A549 (cell line): ENCODE results near the gene CBLN1. TPM values are rescaled to one million over a fixed set of nuclear protein-coding genes. Genes with fewer than 3 reads are reported as not detected.

Experiments used
- ATAC-seq, 2 experiments: fragments of 200-7000 bp in 1 of 2; fragments of >200 bp in 1 of 2; cut with Nextera tagmentation in 1 of 2; cut with Tn5 transposase in 1 of 2; 3 replicates each; pipeline versions ENCODE4 v1.8.0 to v1.9.1; 2018 to 2020; ENCODE audit warnings: mild to moderate bottlenecking in 1 of 2, moderate library complexity in 1 of 2
- CTCF ChIA-PET: fragments of 300-600 bp; sonication (Branson Sonifier 250); formaldehyde crosslinking; extraction: SDS; loops from one replicate; lab custom pipeline; 2021; ENCODE audit warnings: antibody characterized with exemption, inconsistent platforms; lab: Yijun Ruan, JAX
- POLR2A ChIA-PET: fragments of 350-600 bp; formaldehyde crosslinking; extraction: SDS; loops from one replicate; lab custom pipeline; 2021; ENCODE audit warnings: antibody characterized with exemption, inconsistent platforms; lab: Yijun Ruan, JAX
- DNase-seq, 2 experiments: peaks; one replicate each; pipeline versions ENCODE4 v3.0.0 to v3.0.0-alpha.2; 2011 to 2016; ENCODE audit warnings: low read depth in 1 of 2, low spot score in 1 of 2
- FAIRE-seq: peaks from 2 replicates; lab custom pipeline; 2011; peaks lifted over from hg19 to GRCh38; lab: Jason Lieb, UNC
- H3K27ac ChIP-seq, 2 experiments: fragments of >200 bp; sonication (Bioruptor Twin); formaldehyde crosslinking; 3 replicates each; pipeline ENCODE4 v1.5.1; 2016 to 2017
- H3K4me1 ChIP-seq: fragments of >200 bp; sonication (Bioruptor Twin); formaldehyde crosslinking; 3 replicates; pipeline ENCODE4 v1.6.1; 2016
- H3K4me2 ChIP-seq: fragments of >200 bp; sonication (Bioruptor Twin); formaldehyde crosslinking; 3 replicates; pipeline ENCODE4 v1.6.1; 2016
- H3K4me3 ChIP-seq: fragments of >200 bp; sonication (Bioruptor Twin); formaldehyde crosslinking; 3 replicates; pipeline ENCODE4 v1.5.1; 2016
- H3K9me3 ChIP-seq: fragments of >200 bp; sonication (Bioruptor Twin); formaldehyde crosslinking; 3 replicates; pipeline ENCODE4 v1.6.1; 2016
- CEBPB ChIP-seq, 2 experiments: fragments of >200 bp in 1 of 2; sonication (Bioruptor Twin) in 1 of 2; formaldehyde crosslinking in 1 of 2; IDR thresholded peaks; 2 replicates each; pipeline ENCODE4 v1.6.1; 2012 to 2016
- CHD2 ChIP-seq: fragments of 150-350 bp; IDR thresholded peaks from 2 replicates; pipeline ENCODE4 v1.6.1; 2014; ENCODE audit warnings: low read length; ENCODE audit not compliant: partially characterized antibody
- CTCF ChIP-seq: fragments of >200 bp; sonication (Bioruptor Twin); formaldehyde crosslinking; IDR thresholded peaks from 3 replicates; pipeline ENCODE4 v1.5.1; 2016
- E2F6 ChIP-seq: IDR thresholded peaks from 2 replicates; pipeline ENCODE4 v1.6.1; 2012; ENCODE audit warnings: low read depth, borderline replicate concordance
- ESRRA ChIP-seq: fragments of 150-350 bp; IDR thresholded peaks from 2 replicates; pipeline ENCODE4 v1.6.1; 2014; ENCODE audit warnings: mild to moderate bottlenecking, low read length, borderline replicate concordance
- FOSB ChIP-seq: fragments of 250-450 bp; sonication (Bioruptor Pico); IDR thresholded peaks from 2 replicates; pipeline ENCODE4 v1.5.0; 2020; ENCODE audit warnings: mild to moderate bottlenecking, moderate library complexity
- FOXS1 ChIP-seq: fragments of 250-450 bp; sonication (Bioruptor Pico); IDR thresholded peaks from 2 replicates; pipeline ENCODE4 v1.5.0; 2020; ENCODE audit warnings: mild to moderate bottlenecking, moderate library complexity
- HEYL ChIP-seq: fragments of 250-450 bp; sonication (Bioruptor Pico); IDR thresholded peaks from 2 replicates; pipeline ENCODE4 v1.8.0; 2021; ENCODE audit warnings: mild to moderate bottlenecking, moderate library complexity
- KDM5A ChIP-seq: fragments of 200-600 bp; sonication (generic); IDR thresholded peaks from 2 replicates; pipeline ENCODE4 v1.6.1; 2016; ENCODE audit warnings: antibody characterized with exemption, mild to moderate bottlenecking
- MAX ChIP-seq: IDR thresholded peaks from 2 replicates; pipeline ENCODE4 v1.6.1; 2012
- PHF8 ChIP-seq: fragments of 200-600 bp; sonication (generic); IDR thresholded peaks from 2 replicates; pipeline ENCODE4 v1.6.1; 2016; ENCODE audit warnings: low read depth, mild to moderate bottlenecking, antibody characterized with exemption, moderate library complexity, borderline replicate concordance
- POLR2AphosphoS2 ChIP-seq: conservative IDR thresholded peaks from 2 replicates; pipeline ENCODE4 v1.6.1; 2012; ENCODE audit warnings: low read length, improper control_type of control experiment, inconsistent platforms
- RARB ChIP-seq: fragments of 250-450 bp; sonication (Bioruptor Pico); IDR thresholded peaks from 2 replicates; pipeline ENCODE4 v1.8.0; 2021; ENCODE audit warnings: mild to moderate bottlenecking, moderate library complexity
- REST ChIP-seq: fragments of 200-600 bp; sonication (generic); IDR thresholded peaks from 2 replicates; pipeline ENCODE4 v1.6.1; 2016; ENCODE audit warnings: antibody characterized with exemption, mild to moderate bottlenecking, moderate library complexity
- SMC3 ChIP-seq: fragments of >200 bp; sonication (Bioruptor Twin); formaldehyde crosslinking; IDR thresholded peaks from 3 replicates; pipeline ENCODE4 v1.6.1; 2018; ENCODE audit warnings: inconsistent platforms
- SREBF2 ChIP-seq: fragments of 450-650 bp; IDR thresholded peaks from 2 replicates; pipeline ENCODE4 v1.6.1; 2014; ENCODE audit warnings: mild to moderate bottlenecking, moderate library complexity
- ZC3H11A ChIP-seq: fragments of 450-650 bp; IDR thresholded peaks from 2 replicates; pipeline ENCODE4 v1.6.1; 2014; ENCODE audit warnings: antibody characterized with exemption, mild to moderate bottlenecking
- ZFP36 ChIP-seq: fragments of 450-650 bp; IDR thresholded peaks from 2 replicates; pipeline ENCODE4 v1.6.1; 2014; ENCODE audit warnings: borderline replicate concordance; ENCODE audit not compliant: partially characterized antibody
- WGBS: methylation state at CpG from one replicate; pipeline ENCODE4 v1.1.6; 2017; ENCODE audit errors: missing lambda C conversion rate; 5-methylcytosine and 5-hydroxymethylcytosine counted together
- polyA plus RNA-seq, 4 experiments: library from polyadenylated mRNA; depleted of rRNA in 3 of 4; stranded (reverse); fragments of >200 nt; fragmentation: RNase III in 1 of 4; extraction: RNeasy Plus Mini Kit Qiagen cat#74134 plus additional on column Dnase treatment in 1 of 4; gene quantifications; 2 replicates in 3 of 4; 3 replicates in 1 of 4; pipeline ENCODE4 v1.2.3, GENCODE V29; 2011 to 2017
- TF ChIP-seq, protein P1 (sequence below): fragments of >200 bp; sonication (Bioruptor Twin); formaldehyde crosslinking; IDR thresholded peaks from 2 replicates; pipeline ENCODE4 v1.6.1; 2016

CBLN1 gene
- polyA plus RNA-seq, 2 of the 4 experiments (the other 2 are of a cell fraction): 0.04 TPM; not detected in 1

- TF ChIP-seq CTCF: no peak
- TF ChIP-seq ZFP36: no peak
- TF ChIP-seq, protein P1, sequence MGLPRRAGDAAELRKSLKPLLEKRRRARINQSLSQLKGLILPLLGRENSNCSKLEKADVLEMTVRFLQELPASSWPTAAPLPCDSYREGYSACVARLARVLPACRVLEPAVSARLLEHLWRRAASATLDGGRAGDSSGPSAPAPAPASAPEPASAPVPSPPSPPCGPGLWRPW: no peak
- TF ChIP-seq PHF8: no peak
- TF ChIP-seq, all 56 proteins: peak for 0
Measured at GRCh38 chr16:49278567-49278827, 3.1 kb downstream of the CBLN1 start (continued).

GRCh38 chr16:49277766-49278566 lies 3.7 kb downstream of the CBLN1 start:
- TF ChIP-seq CEBPB (IDR thresholded peaks at IDR 0.05) (no peak), MAX (no peak), HEYL (CRISPR knock-in tag) (no peak), ESRRA (no peak), ZC3H11A (no peak), RARB (CRISPR knock-in tag) (no peak), KDM5A (no peak), CHD2 (no peak), FOXS1 (CRISPR knock-in tag) (no peak), FOSB (CRISPR knock-in tag) (no peak), SREBF2 (no peak), E2F6 (no peak), REST (no peak), POLR2AphosphoS2 (no peak), SMC3 (no peak)
- POLR2A ChIA-PET: no interaction called here
- DNase-seq: no peak
- Histone ChIP-seq H3K4me2 (no peak overlapping the region), H3K9me3 (no peaks in the 10 kb centered on the region), H3K4me1 (0 out of 3 replicates have a peak, but pooled peaks cover 3% of the 10 kb centered on the region), H3K27ac (no peak overlapping the region), H3K4me3 (no peak overlapping the region)
- ATAC-seq: no peak
- no peak for FAIRE-seq
- CTCF ChIA-PET: interaction anchor here (1.2 kb wide), 1 partner anchor 591 kb away, joined by 3 read pairs; no protein-coding TSS in a partner anchor
- WGBS: 53% methylated on average over 49 of the region's 49 CpGs
